SK-MEL-5 (cell line): ENCODE data around the gene CDH4. TPM values are rescaled to one million over a fixed set of nuclear protein-coding genes. Genes with fewer than 3 reads are reported as not detected.

Experiments used
- DNase-seq: peaks from one replicate; pipeline ENCODE4 v3.0.0-alpha.2; 2016; ENCODE audit warnings: low read depth, low spot score
- in situ Hi-C: cut with HindIII; loops from 2 replicates; pipeline ENCODE4 v1.10.0; 2016; ENCODE audit warnings: low sequenced_read_pairs, high pct_unique_total_duplicates, low pct_unique_long_range_greater_than_20kb
- total RNA-seq: library from RNA; depleted of rRNA; stranded (reverse); fragments of >200 nt; shearing (Covaris generic); gene quantifications from 2 replicates; pipeline ENCODE4 v1.2.3, GENCODE V29; 2014

Gene CDH4
- total RNA-seq, 1 experiment from 2014 or later = not detected

- DNase-seq = no peak
- in situ Hi-C loops = no loop called here
Measured at GRCh38 chr20:61884571-61885389, 632.7 kb downstream of the CDH4 start.

- DNase-seq = no peak
- in situ Hi-C loops = no loop called here
Measured at GRCh38 chr20:61885759-61886715, 634.0 kb downstream of the CDH4 start.

GRCh38 chr20:61886721-61887595 is 634.9 kb downstream of the CDH4 start:
- DNase-seq = peak; percentile 69
- in situ Hi-C loops = no loop called here

GRCh38 chr20:61887596-61888093 is 635.6 kb downstream of the CDH4 start:
- in situ Hi-C loops = no loop called here
- no peak for DNase-seq

GRCh38 chr20:61888101-61888865 is 636.2 kb downstream of the CDH4 start:
- in situ Hi-C loops = no loop called here
- DNase-seq = no peak

- DNase-seq = no peak
- in situ Hi-C loops = no loop called here
Measured at GRCh38 chr20:61889659-61890058, 637.6 kb downstream of the CDH4 start.

GRCh38 chr20:61890210-61890609 is 638.1 kb downstream of the CDH4 start:
- no peak for DNase-seq
- in situ Hi-C loops = no loop called here

- in situ Hi-C loops = no loop called here
- no peak for DNase-seq
Measured at GRCh38 chr20:61891476-61891875, 639.4 kb downstream of the CDH4 start.

- in situ Hi-C loops = no loop called here
Measured at GRCh38 chr20:61891916-61892649, 640.0 kb downstream of the CDH4 start.

GRCh38 chr20:61895016-61895415 is 643.0 kb downstream of the CDH4 start:
- no peak for DNase-seq
- in situ Hi-C loops = no loop called here

More at GRCh38 chr20:61891916-61892649, 640.0 kb downstream of the CDH4 start:
- DNase-seq = no peak

- in situ Hi-C loops = no loop called here
- no peak for DNase-seq
Measured at GRCh38 chr20:61895686-61896057, 643.6 kb downstream of the CDH4 start.

GRCh38 chr20:61896058-61896961 is 644.2 kb downstream of the CDH4 start:
- in situ Hi-C loops = no loop called here
- DNase-seq = peak; percentile 60

GRCh38 chr20:61897401-61898295 is 645.6 kb downstream of the CDH4 start:
- DNase-seq = no peak
- in situ Hi-C loops = no loop called here

GRCh38 chr20:61898405-61898804 is 646.3 kb downstream of the CDH4 start:
- in situ Hi-C loops = no loop called here
- no peak for DNase-seq
